Hepatocyte (in vitro differentiated cells): ENCODE data around the gene MAP4K3.

Experiments used
- EZH2 ChIP-seq: fragments of 200-600 bp; sonication (generic); IDR thresholded peaks from 2 replicates; pipeline ENCODE4 v1.6.1; 2016; ENCODE audit warnings: antibody characterized with exemption, mild to moderate bottlenecking, borderline replicate concordance
- TF ChIP-seq, protein P1 (sequence below): fragments of 200-600 bp; sonication (generic); IDR thresholded peaks from 2 replicates; pipeline ENCODE4 v1.5.1; 2016; ENCODE audit warnings: antibody characterized with exemption, mild to moderate bottlenecking; ENCODE audit not compliant: poor library complexity

DNA sequence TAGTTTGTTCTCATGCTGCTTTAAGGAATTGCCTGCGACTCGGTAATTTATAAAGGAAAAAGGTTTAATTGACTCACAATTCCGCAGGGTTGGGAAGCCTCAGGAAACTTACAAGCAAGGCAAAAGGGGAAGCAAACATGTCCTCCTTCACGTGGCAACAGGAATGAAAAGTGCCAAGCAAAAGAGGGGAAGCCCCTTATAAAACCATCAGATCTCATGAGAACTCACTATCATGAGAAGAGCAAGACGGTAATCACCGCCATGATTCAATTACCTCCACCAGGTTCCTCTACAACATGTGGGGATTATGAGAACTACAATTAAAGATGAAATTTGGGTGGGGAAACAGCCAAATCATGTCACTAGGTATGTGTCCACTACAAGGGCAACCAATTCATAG, 53.9 kb downstream of the MAP4K3 start:
- TF ChIP-seq, protein P1, sequence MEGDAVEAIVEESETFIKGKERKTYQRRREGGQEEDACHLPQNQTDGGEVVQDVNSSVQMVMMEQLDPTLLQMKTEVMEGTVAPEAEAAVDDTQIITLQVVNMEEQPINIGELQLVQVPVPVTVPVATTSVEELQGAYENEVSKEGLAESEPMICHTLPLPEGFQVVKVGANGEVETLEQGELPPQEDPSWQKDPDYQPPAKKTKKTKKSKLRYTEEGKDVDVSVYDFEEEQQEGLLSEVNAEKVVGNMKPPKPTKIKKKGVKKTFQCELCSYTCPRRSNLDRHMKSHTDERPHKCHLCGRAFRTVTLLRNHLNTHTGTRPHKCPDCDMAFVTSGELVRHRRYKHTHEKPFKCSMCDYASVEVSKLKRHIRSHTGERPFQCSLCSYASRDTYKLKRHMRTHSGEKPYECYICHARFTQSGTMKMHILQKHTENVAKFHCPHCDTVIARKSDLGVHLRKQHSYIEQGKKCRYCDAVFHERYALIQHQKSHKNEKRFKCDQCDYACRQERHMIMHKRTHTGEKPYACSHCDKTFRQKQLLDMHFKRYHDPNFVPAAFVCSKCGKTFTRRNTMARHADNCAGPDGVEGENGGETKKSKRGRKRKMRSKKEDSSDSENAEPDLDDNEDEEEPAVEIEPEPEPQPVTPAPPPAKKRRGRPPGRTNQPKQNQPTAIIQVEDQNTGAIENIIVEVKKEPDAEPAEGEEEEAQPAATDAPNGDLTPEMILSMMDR, result no peak
- TF ChIP-seq EZH2, result no peak
